D721Med (cell line): ENCODE results near the gene ITPRIPL2.

Experiments used
- DNase-seq: peaks from one replicate; pipeline ENCODE4 v3.0.0; 2011; ENCODE audit warnings: low spot score; ENCODE audit not compliant: insufficient read length
- FAIRE-seq: peaks from 2 replicates; lab custom pipeline; 2011; peaks lifted over from hg19 to GRCh38; lab: Jason Lieb, UNC
- TF ChIP-seq, protein P1 (sequence below): IDR thresholded peaks from 2 replicates; pipeline ENCODE4 v1.5.1; 2012; ENCODE audit warnings: mild to moderate bottlenecking, control low read depth; ENCODE audit not compliant: insufficient read depth; ENCODE audit errors: missing control alignments

ITPRIPL2 gene

DNA sequence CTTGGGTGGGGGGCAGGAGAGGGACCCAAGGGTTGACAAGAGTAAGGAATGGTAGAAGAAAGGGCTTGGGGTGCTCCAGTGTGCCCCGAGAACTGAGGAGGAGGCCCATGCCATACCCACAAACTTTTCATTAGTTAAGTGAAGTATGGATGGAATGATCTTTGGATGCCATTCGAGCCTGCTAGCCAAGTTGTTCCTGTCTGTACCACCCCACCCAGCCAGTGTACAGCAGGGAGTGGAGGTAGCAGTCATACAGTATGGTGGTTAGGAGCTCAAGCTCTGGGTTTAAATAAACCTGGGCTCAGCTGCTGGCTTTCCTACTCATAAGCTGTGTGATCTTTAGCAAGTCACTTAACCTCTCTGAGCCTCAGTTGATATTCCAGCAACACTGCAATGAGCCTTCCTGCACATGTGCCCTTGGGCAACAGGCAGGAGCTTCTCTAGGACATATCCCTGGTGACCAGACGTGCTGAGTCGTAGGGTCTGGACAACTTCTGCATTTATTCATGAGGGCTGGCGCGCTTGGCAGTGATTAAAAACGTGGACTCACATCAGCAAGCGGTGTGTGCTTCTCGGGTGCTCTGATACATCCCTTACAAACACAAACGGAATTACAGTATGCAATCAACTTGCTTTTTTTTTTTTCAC lies 22.9 kb downstream of the ITPRIPL2 start:
- no peak for DNase-seq
- FAIRE-seq: no peak
- TF ChIP-seq, protein P1, sequence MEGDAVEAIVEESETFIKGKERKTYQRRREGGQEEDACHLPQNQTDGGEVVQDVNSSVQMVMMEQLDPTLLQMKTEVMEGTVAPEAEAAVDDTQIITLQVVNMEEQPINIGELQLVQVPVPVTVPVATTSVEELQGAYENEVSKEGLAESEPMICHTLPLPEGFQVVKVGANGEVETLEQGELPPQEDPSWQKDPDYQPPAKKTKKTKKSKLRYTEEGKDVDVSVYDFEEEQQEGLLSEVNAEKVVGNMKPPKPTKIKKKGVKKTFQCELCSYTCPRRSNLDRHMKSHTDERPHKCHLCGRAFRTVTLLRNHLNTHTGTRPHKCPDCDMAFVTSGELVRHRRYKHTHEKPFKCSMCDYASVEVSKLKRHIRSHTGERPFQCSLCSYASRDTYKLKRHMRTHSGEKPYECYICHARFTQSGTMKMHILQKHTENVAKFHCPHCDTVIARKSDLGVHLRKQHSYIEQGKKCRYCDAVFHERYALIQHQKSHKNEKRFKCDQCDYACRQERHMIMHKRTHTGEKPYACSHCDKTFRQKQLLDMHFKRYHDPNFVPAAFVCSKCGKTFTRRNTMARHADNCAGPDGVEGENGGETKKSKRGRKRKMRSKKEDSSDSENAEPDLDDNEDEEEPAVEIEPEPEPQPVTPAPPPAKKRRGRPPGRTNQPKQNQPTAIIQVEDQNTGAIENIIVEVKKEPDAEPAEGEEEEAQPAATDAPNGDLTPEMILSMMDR: no peak

DNA sequence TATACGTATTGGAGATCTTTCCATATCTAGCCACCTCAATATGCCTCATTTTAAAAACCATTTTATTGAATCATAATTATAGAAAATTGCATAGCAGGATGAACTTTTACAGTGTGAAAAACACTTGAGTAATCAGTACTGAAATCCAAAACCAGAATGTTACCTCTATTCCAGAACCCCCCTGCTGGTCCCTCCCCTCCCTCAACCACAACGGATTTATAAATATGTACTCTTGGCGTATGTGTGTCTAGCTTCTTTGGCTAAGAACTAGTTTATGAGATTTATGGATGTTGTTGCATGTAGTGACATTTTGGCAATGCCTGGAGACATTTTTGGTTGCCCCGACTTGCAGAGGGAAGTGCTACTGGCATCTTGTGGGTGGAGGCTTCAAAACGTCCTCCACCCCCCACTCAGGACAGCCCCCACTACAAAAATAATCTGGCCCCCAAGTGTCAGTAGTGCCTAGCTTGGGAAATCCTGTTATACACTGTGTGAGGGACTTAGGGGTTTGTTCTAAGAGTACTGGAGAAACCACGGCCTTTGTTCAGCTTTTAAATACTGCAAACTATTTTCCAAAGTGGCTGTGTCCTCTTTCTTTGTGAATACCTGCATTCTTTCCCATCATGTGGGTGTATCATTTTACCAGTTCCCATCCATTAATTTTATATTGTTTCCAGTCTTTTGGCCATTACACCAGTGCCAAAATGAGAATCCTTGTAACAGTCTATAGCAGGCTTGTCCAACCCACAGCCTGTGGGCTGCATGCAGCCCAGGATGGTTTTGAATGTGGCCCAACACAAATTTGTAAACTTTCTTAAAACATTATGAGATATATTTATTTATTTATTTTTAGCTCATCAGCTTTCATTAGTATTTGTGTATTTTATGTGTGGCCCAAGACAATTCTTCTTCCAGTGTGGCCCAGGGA lies 23.7 kb downstream of the ITPRIPL2 start:
- TF ChIP-seq, protein P1: no peak
- FAIRE-seq: no peak
- no peak for DNase-seq

DNA sequence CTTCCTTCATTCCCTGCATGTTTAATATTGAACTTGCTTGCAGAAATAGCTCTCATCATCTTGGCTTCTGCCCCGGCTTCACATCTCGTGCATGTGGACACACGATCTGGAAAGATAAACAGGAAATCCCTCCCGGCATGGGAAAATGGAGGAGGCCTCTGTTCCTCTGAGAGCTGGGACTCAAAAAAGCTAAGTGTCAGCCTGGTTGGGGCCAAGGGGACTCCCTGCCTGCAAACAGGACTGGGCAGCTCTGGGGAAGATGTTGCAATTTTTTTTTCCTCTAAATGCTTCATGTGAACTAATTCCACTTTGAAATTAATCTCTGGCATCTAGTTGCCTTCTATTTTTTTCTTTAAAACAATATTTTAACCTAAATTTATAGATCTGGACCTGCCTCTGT lies 24.8 kb downstream of the ITPRIPL2 start:
- DNase-seq (no peak), FAIRE-seq (no peak)
- TF ChIP-seq, protein P1: no peak

DNA sequence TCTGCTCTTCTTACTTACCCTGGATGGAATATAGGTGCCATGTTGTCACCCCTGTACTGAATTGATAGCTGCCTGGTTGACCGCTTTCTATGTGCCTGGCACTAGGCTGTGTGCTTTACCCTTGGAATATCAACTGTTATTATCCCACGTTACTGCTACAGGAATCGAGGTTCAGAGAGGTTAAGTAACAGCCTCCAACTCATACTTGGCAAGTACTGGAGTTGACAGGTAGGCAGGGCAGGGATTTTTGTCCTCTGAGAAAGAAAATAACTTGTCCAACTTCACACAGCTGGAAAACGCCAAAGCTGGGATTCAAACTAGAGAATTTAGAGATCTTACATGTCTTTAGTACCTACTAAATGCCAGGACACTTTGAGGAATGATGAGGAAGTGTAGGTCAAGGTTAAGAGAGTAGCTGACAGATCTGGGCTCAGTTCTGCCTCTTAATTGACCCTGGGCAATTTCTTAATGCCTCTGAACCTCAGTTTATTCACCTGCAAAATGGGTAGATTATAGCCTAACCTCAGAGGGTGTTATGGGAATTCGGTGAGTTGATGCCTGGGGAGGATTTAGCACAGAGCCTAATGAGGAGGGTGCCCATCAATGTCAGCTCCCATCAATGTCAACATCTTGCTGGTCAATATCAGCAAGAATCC lies 25.8 kb downstream of the ITPRIPL2 start:
- TF ChIP-seq, protein P1: no peak
- DNase-seq: no peak
- FAIRE-seq: no peak

DNA sequence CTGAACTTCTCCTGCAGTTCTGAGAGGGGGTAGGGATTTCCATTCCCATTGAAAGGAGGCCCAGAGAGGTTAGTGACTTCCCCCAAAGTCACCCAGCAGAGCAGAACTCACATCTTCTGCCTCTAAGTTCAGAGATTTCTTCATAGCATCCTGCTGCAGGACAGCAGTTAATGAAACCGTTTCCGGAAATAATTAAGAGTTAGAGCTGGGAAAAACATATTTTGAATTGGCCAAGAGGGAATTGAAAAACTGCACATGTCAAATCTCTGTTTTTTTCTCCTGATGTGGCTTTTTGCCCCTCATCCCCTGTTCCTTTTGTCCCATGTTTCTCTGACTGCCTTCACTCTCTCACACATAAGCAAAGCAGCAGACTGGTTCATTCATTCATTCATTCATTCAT lies 26.6 kb downstream of the ITPRIPL2 start:
- TF ChIP-seq, protein P1: no peak
- DNase-seq (no peak), FAIRE-seq (no peak)

DNA sequence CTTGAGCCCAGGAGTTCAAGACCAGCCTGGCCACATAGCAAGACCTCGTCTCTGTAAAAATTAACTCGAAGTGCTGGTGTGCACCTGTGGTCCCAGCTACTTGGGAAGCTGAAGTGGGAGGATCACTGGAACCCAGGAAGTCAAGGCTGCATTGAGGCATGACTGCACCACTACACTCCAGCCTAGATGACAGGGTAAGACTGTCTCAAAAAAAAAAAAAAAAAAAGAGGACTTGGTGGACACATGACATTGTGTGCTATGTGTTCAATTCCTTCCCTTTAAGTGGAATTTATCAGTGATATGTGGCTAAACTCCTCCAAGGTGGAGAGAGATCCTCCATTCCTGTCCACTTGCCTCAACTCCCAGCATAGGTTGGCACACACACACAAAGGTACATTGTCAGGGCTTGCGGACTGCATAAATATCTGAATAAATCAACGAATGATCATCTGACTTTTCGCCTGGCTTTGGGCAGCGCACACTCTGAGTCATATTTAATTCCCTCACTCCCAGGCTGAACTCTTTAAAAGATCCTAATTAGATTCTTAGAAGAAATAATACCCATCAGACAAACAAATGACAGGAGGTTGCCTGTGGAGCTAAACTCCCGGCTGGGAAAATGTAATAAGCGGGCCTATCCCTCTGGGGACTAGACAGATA lies 29.3 kb downstream of the ITPRIPL2 start:
- TF ChIP-seq, protein P1: no peak
- no peak for FAIRE-seq
- peak; percentile 29 for DNase-seq
